GM23338 (cell line): ENCODE results near the gene DACT2. TPM values are rescaled to one million over a fixed set of nuclear protein-coding genes. Genes with fewer than 3 reads are reported as not detected.

Experiments used
- ATAC-seq: fragments of 200-7000 bp; cut with Tn5 transposase; 3 replicates; pipeline ENCODE4 v1.9.1; 2020
- DNase-seq: peaks from one replicate; pipeline ENCODE4 v3.0.0-alpha.2; 2015; ENCODE audit warnings: low spot score
- H2AFZ ChIP-seq: fragments of 200-600 bp; sonication (generic); 2 replicates; pipeline ENCODE4 v1.8.0; 2016; ENCODE audit warnings: antibody characterized with exemption, mild to moderate bottlenecking, moderate library complexity
- H3F3A ChIP-seq: fragments of 200-600 bp; sonication (generic); replicated peaks from 2 replicates; pipeline ENCODE4 v1.8.0; 2017; ENCODE audit warnings: antibody characterized with exemption, mixed run types, low read depth
- H3K27ac ChIP-seq: fragments of 200-600 bp; sonication (generic); 2 replicates; pipeline ENCODE4 v1.6.1; 2016; ENCODE audit warnings: low read depth
- H3K27me3 ChIP-seq: fragments of 200-600 bp; sonication (generic); 2 replicates; pipeline ENCODE4 v1.8.0; 2016; ENCODE audit warnings: mild to moderate bottlenecking, mixed run types, moderate library complexity; ENCODE audit not compliant: insufficient read depth
- H3K36me3 ChIP-seq: fragments of 200-600 bp; sonication (generic); 2 replicates; pipeline ENCODE4 v1.8.0; 2016; ENCODE audit warnings: mild to moderate bottlenecking; ENCODE audit not compliant: insufficient read depth
- H3K4me1 ChIP-seq: fragments of 200-600 bp; sonication (generic); 2 replicates; pipeline ENCODE4 v1.8.0; 2016; ENCODE audit warnings: mild to moderate bottlenecking, moderate library complexity; ENCODE audit not compliant: insufficient read depth
- H3K4me2 ChIP-seq: fragments of 200-600 bp; sonication (generic); 2 replicates; pipeline ENCODE4 v1.7.1; 2017; ENCODE audit warnings: mixed run types
- H3K4me3 ChIP-seq: fragments of 200-600 bp; sonication (generic); 2 replicates; pipeline ENCODE4 v1.6.1; 2016; ENCODE audit warnings: mixed run types
- H3K79me2 ChIP-seq: fragments of 200-600 bp; sonication (generic); replicated peaks from 2 replicates; pipeline ENCODE4 v1.8.0; 2017; ENCODE audit warnings: mild to moderate bottlenecking; ENCODE audit not compliant: insufficient read depth
- H3K9me2 ChIP-seq: fragments of 200-600 bp; sonication (generic); 2 replicates; pipeline ENCODE4 v1.8.0; 2017; ENCODE audit not compliant: insufficient read depth
- H4K20me1 ChIP-seq: fragments of 200-600 bp; sonication (generic); replicated peaks from 2 replicates; pipeline ENCODE4 v1.8.0; 2017; ENCODE audit warnings: mild to moderate bottlenecking; ENCODE audit not compliant: insufficient read depth
- H3K27ac Mint-ChIP-seq: 2 replicates; pipeline ENCODE4 v1.8.0; 2020; ENCODE audit warnings: inconsistent platforms, mild to moderate bottlenecking, moderate library complexity, mixed read lengths
- H3K27me3 Mint-ChIP-seq: 3 replicates; pipeline ENCODE4 v1.8.0; 2022; ENCODE audit warnings: low read depth, mild to moderate bottlenecking, moderate library complexity, mixed read lengths, inconsistent platforms; ENCODE audit not compliant: insufficient read depth, poor library complexity
- H3K36me3 Mint-ChIP-seq: 3 replicates; pipeline ENCODE4 v1.8.0; 2021; ENCODE audit warnings: low read depth, mild to moderate bottlenecking, inconsistent platforms, moderate library complexity, mixed read lengths
- H3K4me1 Mint-ChIP-seq: 3 replicates; pipeline ENCODE4 v1.8.0; 2020; ENCODE audit warnings: mild to moderate bottlenecking, inconsistent platforms, mixed read lengths
- H3K4me3 Mint-ChIP-seq: 3 replicates; pipeline ENCODE4 v1.8.0; 2021; ENCODE audit warnings: moderate library complexity, mild to moderate bottlenecking, inconsistent platforms, mixed read lengths
- H3K9me3 Mint-ChIP-seq: 3 replicates; pipeline ENCODE4 v1.8.0; 2020; ENCODE audit warnings: moderate library complexity, mild to moderate bottlenecking, inconsistent platforms, mixed read lengths
- CREB1 ChIP-seq: fragments of 250-450 bp; sonication (Bioruptor Pico); IDR thresholded peaks from 2 replicates; pipeline ENCODE4 v1.5.0; 2020; ENCODE audit warnings: low read depth, mild to moderate bottlenecking, moderate library complexity
- CTCF ChIP-seq, 2 experiments: fragments of 200-600 bp in 1 of 2; sonication (generic) in 1 of 2; conservative IDR thresholded peaks; 2 replicates each; pipeline versions ENCODE4 v1.5.1 to v1.6.1; 2016 to 2017; ENCODE audit warnings: antibody characterized with exemption in 2 of 2, low read depth in 2 of 2, mild to moderate bottlenecking in 2 of 2, moderate library complexity in 1 of 2
- ETS1 ChIP-seq: IDR thresholded peaks from 2 replicates; pipeline ENCODE4 v1.6.1; 2016; ENCODE audit warnings: antibody characterized with exemption
- EZH2 ChIP-seq: fragments of 200-600 bp; sonication (generic); IDR thresholded peaks from one replicate; pipeline ENCODE4 v1.8.0; 2017; ENCODE audit warnings: antibody characterized with exemption, mild to moderate bottlenecking, low read depth; ENCODE audit not compliant: unreplicated experiment
- EZH2phosphoT487 ChIP-seq: fragments of 200-600 bp; sonication (generic); IDR thresholded peaks from one replicate; pipeline ENCODE4 v1.8.1; 2018; ENCODE audit warnings: antibody characterized with exemption; ENCODE audit not compliant: unreplicated experiment
- JUNB ChIP-seq: IDR thresholded peaks from one replicate; pipeline ENCODE4 v1.6.1; 2016; ENCODE audit warnings: antibody characterized with exemption; ENCODE audit not compliant: unreplicated experiment
- NANOG ChIP-seq: IDR thresholded peaks from 2 replicates; pipeline ENCODE4 v1.6.1; 2016; ENCODE audit warnings: antibody characterized with exemption, borderline replicate concordance
- POLR2AphosphoS5 ChIP-seq: IDR thresholded peaks from 2 replicates; pipeline ENCODE4 v1.6.1; 2016; ENCODE audit warnings: antibody characterized with exemption, low read depth
- REST ChIP-seq: IDR thresholded peaks from one replicate; pipeline ENCODE4 v1.6.1; 2018; ENCODE audit warnings: antibody characterized with exemption; ENCODE audit not compliant: unreplicated experiment
- STAT1 ChIP-seq: IDR thresholded peaks from one replicate; pipeline ENCODE4 v1.6.1; 2016; ENCODE audit warnings: antibody characterized with exemption; ENCODE audit not compliant: unreplicated experiment
- ZNF114 ChIP-seq: fragments of 250-450 bp; sonication (Bioruptor Pico); IDR thresholded peaks from 2 replicates; pipeline ENCODE4 v1.5.0; 2020; ENCODE audit warnings: mild to moderate bottlenecking, moderate library complexity
- ZNF331 ChIP-seq: fragments of 250-450 bp; sonication (Bioruptor Pico); IDR thresholded peaks from 2 replicates; pipeline ENCODE4 v1.5.0; 2020; ENCODE audit warnings: low read depth, mild to moderate bottlenecking, moderate library complexity
- ZNF462 ChIP-seq: fragments of 250-450 bp; sonication (Bioruptor Pico); IDR thresholded peaks from 2 replicates; pipeline ENCODE4 v1.5.0; 2020; ENCODE audit warnings: mild to moderate bottlenecking, moderate library complexity
- polyA plus RNA-seq: library from polyadenylated mRNA; unstranded; fragments of >200 nt; fragmentation: Nextera tagmentation; extraction: Ambion mirVana; gene quantifications from 2 replicates; pipeline ENCODE4 v1.2.1, GENCODE V29; 2016
- total RNA-seq: library from RNA; depleted of rRNA; stranded (reverse); fragments of >200 nt; shearing (Covaris generic); gene quantifications from 2 replicates; pipeline ENCODE4 v1.2.3, GENCODE V29; 2014

DACT2 gene
- total and polyA plus RNA-seq, 2 experiments from 2014 or later: 1.8 to 10.6 TPM

- no peaks in the 10 kb centered on the region for H3K9me3 Mint-ChIP-seq
- ATAC-seq (no peak), DNase-seq (no peak)
- no peaks in the 10 kb centered on the region for H3K36me3 Mint-ChIP-seq
- no peaks in the 10 kb centered on the region for H3F3A ChIP-seq
- peaks cover 14% of the 10 kb centered on the region for H3K27me3 Mint-ChIP-seq
- H3K4me3 Mint-ChIP-seq: no peak overlapping the region
- H3K27ac Mint-ChIP-seq: no peak overlapping the region
- 0 out of 2 replicates have a peak, but pooled peaks cover 3% of the 10 kb centered on the region for H3K4me1 ChIP-seq
- H4K20me1 ChIP-seq: no peaks in the 10 kb centered on the region
- no peaks in the 10 kb centered on the region for H3K79me2 ChIP-seq
- no peak overlapping the region for H3K4me2 ChIP-seq
- no peaks in the 10 kb centered on the region for H3K9me2 ChIP-seq
- no peaks in the 10 kb centered on the region for H3K27me3 ChIP-seq
- H3K4me1 Mint-ChIP-seq: peaks cover 30% of the 10 kb centered on the region
- TF ChIP-seq STAT1: no peak
- no peak for TF ChIP-seq EZH2phosphoT487
- no peak for TF ChIP-seq CTCF (conservative IDR thresholded peaks at IDR 0.05; ENCODE audit: low read depth in 2 of 2)
- no peak for TF ChIP-seq CREB1 (CRISPR knock-in tag)
- TF ChIP-seq ETS1: no peak
- TF ChIP-seq POLR2AphosphoS5: no peak
- TF ChIP-seq EZH2: no peak
- no peak for TF ChIP-seq ZNF331 (CRISPR knock-in tag)
- TF ChIP-seq ZNF114 (CRISPR knock-in tag): no peak
- TF ChIP-seq JUNB: no peak
- no peak for TF ChIP-seq REST
- no peak for TF ChIP-seq NANOG
- no peak for TF ChIP-seq ZNF462 (CRISPR knock-in tag)
- no peak overlapping the region for H3K27ac ChIP-seq
- H2AFZ ChIP-seq: no peak overlapping the region
- H3K4me3 ChIP-seq: no peak overlapping the region
- H3K36me3 ChIP-seq: no peaks in the 10 kb centered on the region
These were observed 44.4 kb downstream of the DACT2 start for GRCh38 chr6:168275168-168275567.
